Measurements from ENCODE around the gene EPN2.

DNA sequence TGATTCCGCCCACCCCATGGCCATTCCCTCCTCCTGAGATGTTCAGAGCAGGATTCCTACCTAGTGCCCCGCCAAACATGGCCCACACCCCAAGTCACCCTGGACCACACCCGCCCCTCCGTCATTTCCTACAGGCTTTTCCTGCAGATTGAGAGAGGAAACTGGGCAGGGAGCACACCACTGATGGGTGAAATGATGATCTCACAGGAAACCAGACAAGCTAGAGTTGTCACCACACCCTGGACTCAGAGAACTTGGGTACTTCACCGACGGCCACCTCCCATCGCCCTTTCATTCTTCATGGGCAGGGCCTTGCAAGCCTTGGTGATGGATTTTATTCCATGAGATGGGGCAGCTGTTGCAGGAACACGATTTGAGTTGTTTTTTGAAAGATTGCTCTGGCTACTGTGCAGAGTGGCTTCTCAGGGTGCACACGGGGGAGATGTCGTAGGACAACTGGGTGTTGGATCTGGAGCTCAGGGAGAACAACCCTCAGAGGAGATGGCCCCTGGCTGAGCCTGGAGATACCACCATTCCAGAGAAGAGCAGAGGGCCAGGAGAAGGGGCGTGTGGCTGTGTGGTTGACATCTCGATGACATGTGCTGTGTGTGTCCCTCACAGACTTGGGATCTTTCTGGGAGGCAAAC, 132.8 kb downstream of the EPN2 start:
- TF ChIP-seq CTCF (IDR thresholded peaks at IDR 0.05) (no peak), POLR2A (IDR thresholded peaks at IDR 0.05) (no peak)
